22Rv1 (cell line): Measurements from ENCODE around the gene CHD9.
"Not testable (repeated sequence)": the region's sequence is repeated elsewhere in the genome, so short reads cannot be mapped to it uniquely, and the experiment has no call there.

ENCODE experiments used
- H3K27ac ChIP-seq: fragments of 450-650 bp; 2 replicates; pipeline ENCODE4 v1.5.1; 2017
- CTCF ChIP-seq: fragments of 450-650 bp; IDR thresholded peaks from 2 replicates; pipeline ENCODE4 v1.5.1; 2017; ENCODE audit warnings: mild to moderate bottlenecking
- ZFX ChIP-seq: fragments of 450-650 bp; IDR thresholded peaks from 2 replicates; pipeline ENCODE4 v1.6.1; 2017; ENCODE audit warnings: antibody characterized with exemption, borderline replicate concordance

The CHD9 gene

GRCh38 chr16:53297477-53297876, 242.7 kb downstream of the CHD9 start:
- H3K27ac ChIP-seq, result no peak overlapping the region
- no peak for TF ChIP-seq ZFX
- no peak for TF ChIP-seq CTCF

GRCh38 chr16:53304334-53304733, 249.5 kb downstream of the CHD9 start:
- no peak overlapping the region for H3K27ac ChIP-seq
- TF ChIP-seq ZFX, result no peak
- TF ChIP-seq CTCF, result no peak

- TF ChIP-seq CTCF, result no peak
- TF ChIP-seq ZFX, result no peak
- H3K27ac ChIP-seq, result no peak overlapping the region
Observed at GRCh38 chr16:53305743-53306142, 251.0 kb downstream of the CHD9 start.

GRCh38 chr16:53309457-53309856, 254.7 kb downstream of the CHD9 start:
- H3K27ac ChIP-seq, result no peak overlapping the region
- TF ChIP-seq CTCF (no peak), ZFX (no peak)

GRCh38 chr16:53320992-53321391, 266.2 kb downstream of the CHD9 start:
- no peak overlapping the region for H3K27ac ChIP-seq

GRCh38 chr16:53323924-53324323, 269.1 kb downstream of the CHD9 start:
- H3K27ac ChIP-seq, result no peak overlapping the region
- TF ChIP-seq ZFX (no peak), CTCF (no peak)

More at GRCh38 chr16:53320992-53321391, 266.2 kb downstream of the CHD9 start:
- TF ChIP-seq CTCF (no peak), ZFX (no peak)

GRCh38 chr16:53330991-53331390, 276.2 kb downstream of the CHD9 start:
- H3K27ac ChIP-seq, result not testable (repeated sequence)

- TF ChIP-seq ZFX, result no peak
- TF ChIP-seq CTCF, result no peak
Observed at GRCh38 chr16:53334581-53334980, 279.8 kb downstream of the CHD9 start.

More at GRCh38 chr16:53334581-53334980, 279.8 kb downstream of the CHD9 start:
- H3K27ac ChIP-seq, result no peak overlapping the region
